HG03066 (cell line): ENCODE results near the gene KLF16.
A peak's percentile ranks its signal among the peaks of the same experiment; 100 is the strongest.

Experiments used
- ATAC-seq: cut with Tn5 transposase; IDR thresholded peaks from one replicate; pipeline ENCODE4 v1.9.1; 2021; ENCODE audit warnings: low read depth; ENCODE audit not compliant: unreplicated experiment

KLF16 gene

GRCh38 chr19:1811942-1812425 lies 51.4 kb downstream of the KLF16 start, which contains the start of gene ATP8B3:
ATP8B3 (minus strand) TSS chr19:1812276; CDS start chr19:1811736, 540 bp downstream.
- ATAC-seq: peak; percentile 10

GRCh38 chr19:1811472-1811894 lies 51.9 kb downstream of the KLF16 start:
- ATAC-seq: no peak

- ATAC-seq: no peak
Measured at GRCh38 chr19:1810439-1811160, 52.8 kb downstream of the KLF16 start.

- ATAC-seq: no peak
Measured at GRCh38 chr19:1809678-1810077, 53.7 kb downstream of the KLF16 start.

GRCh38 chr19:1808395-1808731 lies 55.0 kb downstream of the KLF16 start:
- no peak for ATAC-seq

GRCh38 chr19:1807695-1808394 lies 55.5 kb downstream of the KLF16 start:
- no peak for ATAC-seq

- ATAC-seq: no peak
Measured at GRCh38 chr19:1807030-1807694, 56.2 kb downstream of the KLF16 start.

- ATAC-seq: no peak
Measured at GRCh38 chr19:1806184-1807029, 57.0 kb downstream of the KLF16 start.

GRCh38 chr19:1805401-1806183 lies 57.8 kb downstream of the KLF16 start:
- ATAC-seq: no peak

- no peak for ATAC-seq
Measured at GRCh38 chr19:1804858-1805257, 58.5 kb downstream of the KLF16 start.
